HepG2 (cell line): ENCODE results near the gene C4orf17. TPM values are rescaled to one million over a fixed set of nuclear protein-coding genes. Genes with fewer than 3 reads are reported as not detected.
"Not testable (repeated sequence)": the region's sequence is repeated elsewhere in the genome, so short reads cannot be mapped to it uniquely, and the experiment has no call there.

ENCODE experiments used
- ATAC-seq: fragments of 200-7000 bp; cut with Tn5 transposase; 3 replicates; pipeline ENCODE4 v1.9.1; 2020; ENCODE audit warnings: mild to moderate bottlenecking, moderate library complexity
- BruUV-seq: library from RNA; stranded (reverse); fragments of 400-500 nt; replicated peaks from 2 replicates; lab custom pipeline; 2021; lab: Mats Ljungman, UMichigan
- CTCF ChIA-PET: fragments of 300-600 bp; formaldehyde crosslinking; extraction: SDS; loops from one replicate; lab custom pipeline; 2021; ENCODE audit warnings: low total read pairs, inconsistent platforms, low intra/inter-chr PET ratio; lab: Yijun Ruan, JAX
- POLR2A ChIA-PET: fragments of 350-600 bp; sonication (Branson Sonifier 250); formaldehyde crosslinking; loops from one replicate; lab custom pipeline; 2020; ENCODE audit warnings: antibody characterized with exemption, inconsistent platforms; lab: Yijun Ruan, JAX
- DNase-seq: peaks from one replicate; pipeline ENCODE4 v3.0.0-alpha.2; 2015; ENCODE audit warnings: low spot score
- FAIRE-seq: peaks from 3 replicates; lab custom pipeline; 2011; peaks lifted over from hg19 to GRCh38; lab: Jason Lieb, UNC
- H2AFZ ChIP-seq: one replicate; pipeline ENCODE4 v1.6.1; 2011; ENCODE audit warnings: low read length, inconsistent platforms
- H3K27ac ChIP-seq: fragments of 300-600 bp; 3 replicates; pipeline ENCODE4 v1.8.0; 2011; ENCODE audit warnings: mixed run types, mild to moderate bottlenecking, mixed read lengths, low read length, inconsistent platforms; ENCODE audit not compliant: insufficient read depth; ENCODE audit errors: extremely low read length
- H3K27me3 ChIP-seq, 2 experiments: fragments of 200-600 bp in 1 of 2; 2 replicates in 1 of 2; 3 replicates in 1 of 2; pipeline versions ENCODE4 v1.6.0 to v1.8.0; 2011; ENCODE audit warnings: low read length in 2 of 2, mild to moderate bottlenecking in 2 of 2, moderate library complexity in 2 of 2, inconsistent platforms in 1 of 2; ENCODE audit not compliant: insufficient read depth in 2 of 2, control insufficient read depth in 1 of 2
- H3K36me3 ChIP-seq, 2 experiments: fragments of 200-600 bp in 1 of 2; replicated peaks in 1 of 2; 2 replicates in 1 of 2; 3 replicates in 1 of 2; pipeline versions ENCODE4 v1.5.1 to v1.8.0; 2011; ENCODE audit warnings: low read length in 2 of 2, inconsistent platforms in 1 of 2; ENCODE audit not compliant: insufficient read depth in 2 of 2, control insufficient read depth in 1 of 2
- H3K4me1 ChIP-seq: 2 replicates; pipeline ENCODE4 v1.5.1; 2012; ENCODE audit warnings: low read length, inconsistent platforms; ENCODE audit not compliant: insufficient read depth
- H3K4me2 ChIP-seq: 2 replicates; pipeline ENCODE4 v1.6.0; 2011; ENCODE audit warnings: low read depth, low read length, inconsistent platforms
- H3K4me3 ChIP-seq, 3 experiments: fragments of 200-600 bp in 1 of 3; sonication (generic), shearing (Covaris generic) in 1 of 3; replicated peaks in 1 of 3; 2 replicates each; pipeline ENCODE4 v1.5.1; 2011 to 2016; ENCODE audit warnings: low read length in 3 of 3, inconsistent platforms in 2 of 3, low read depth in 2 of 3, mild to moderate bottlenecking in 2 of 3, control low read depth in 1 of 3, mixed read lengths in 1 of 3; ENCODE audit not compliant: insufficient read depth in 1 of 3
- H3K79me2 ChIP-seq: one replicate; pipeline ENCODE4 v1.6.1; 2011; ENCODE audit warnings: low read length, inconsistent platforms; ENCODE audit not compliant: insufficient read depth
- H3K9ac ChIP-seq: 2 replicates; pipeline ENCODE4 v1.6.0; 2011; ENCODE audit warnings: mild to moderate bottlenecking, low read depth, low read length, inconsistent platforms; ENCODE audit not compliant: insufficient read depth
- H3K9me3 ChIP-seq: 2 replicates; pipeline ENCODE4 v1.5.1; 2012; ENCODE audit warnings: mild to moderate bottlenecking, low read length
- H4K20me1 ChIP-seq: 2 replicates; pipeline ENCODE4 v1.6.0; 2011; ENCODE audit warnings: inconsistent platforms, mild to moderate bottlenecking, low read length, moderate library complexity; ENCODE audit not compliant: insufficient read depth
- BRCA1 ChIP-seq: sonication (generic); formaldehyde crosslinking; IDR thresholded peaks from 2 replicates; pipeline ENCODE4 v1.4.0; 2020; ENCODE audit warnings: missing genetic modification reagents
- HMGA1 ChIP-seq: sonication (generic); formaldehyde crosslinking; conservative IDR thresholded peaks from 2 replicates; pipeline ENCODE4 v1.4.0; 2020; ENCODE audit warnings: missing genetic modification reagents
- NR2F2 ChIP-seq: IDR thresholded peaks from 2 replicates; pipeline ENCODE4 v1.6.1; 2012; ENCODE audit warnings: low read depth, inconsistent platforms, borderline replicate concordance
- PCBP1 ChIP-seq: fragments of 200-400 bp; formaldehyde crosslinking; IDR thresholded peaks from 2 replicates; pipeline ENCODE4 v1.6.1; 2017; ENCODE audit warnings: mild to moderate bottlenecking, low read depth, low read length, borderline replicate concordance
- ZNF142 ChIP-seq: sonication (generic); formaldehyde crosslinking; IDR thresholded peaks from 2 replicates; pipeline ENCODE4 v1.4.0; 2020; ENCODE audit warnings: missing genetic modification reagents
- ZNF557 ChIP-seq: sonication (generic); formaldehyde crosslinking; IDR thresholded peaks from 2 replicates; pipeline ENCODE4 v1.4.0; 2020; ENCODE audit warnings: missing genetic modification reagents
- WGBS: methylation state at CpG from one replicate; pipeline ENCODE4 v1.1.6; 2017; ENCODE audit warnings: low lambda C conversion rate; 5-methylcytosine and 5-hydroxymethylcytosine counted together
- in situ Hi-C: cut with HindIII; loops from 2 replicates; pipeline ENCODE4 v1.10.0; 2017; ENCODE audit warnings: low pct_unique_long_range_greater_than_20kb; ENCODE audit not compliant: extremely low pct_ligation_motif_present
- intact Hi-C: fragments of 100-400 bp; cut with micrococcal nuclease; formaldehyde crosslinking; loops from one replicate; pipeline ENCODE4 v1.10.0; 2022; ENCODE audit not compliant: unreplicated experiment
- polyA plus RNA-seq, 8 experiments: library from polyadenylated mRNA; depleted of rRNA in 3 of 8; stranded (reverse) in 7 of 8; unstranded in 1 of 8; fragments of >200 nt; fragmentation: Illumina TruSeq in 4 of 8; extraction: Trizol in 4 of 8; gene quantifications; 2 replicates each; pipeline versions ENCODE4 v1.2.1 to v1.2.3, GENCODE V29; 2011 to 2016; ENCODE audit warnings: low read depth in 4 of 8, missing spikeins in 1 of 8, mixed read lengths in 1 of 8; ENCODE audit not compliant: insufficient read depth in 1 of 8
- total RNA-seq, 5 experiments: library from RNA; depleted of rRNA; stranded (reverse); fragments of >200 nt; fragmentation: Illumina TruSeq; extraction: Trizol; gene quantifications; 2 replicates each; pipeline ENCODE4 v1.2.3, GENCODE V29; 2016; ENCODE audit warnings: low read depth in 1 of 5

Gene C4orf17
- total and polyA plus RNA-seq, 2 of the 13 experiments (the other 11 are each of a cell fraction or from before 2014, with no cell fraction given), result not detected

DNA sequence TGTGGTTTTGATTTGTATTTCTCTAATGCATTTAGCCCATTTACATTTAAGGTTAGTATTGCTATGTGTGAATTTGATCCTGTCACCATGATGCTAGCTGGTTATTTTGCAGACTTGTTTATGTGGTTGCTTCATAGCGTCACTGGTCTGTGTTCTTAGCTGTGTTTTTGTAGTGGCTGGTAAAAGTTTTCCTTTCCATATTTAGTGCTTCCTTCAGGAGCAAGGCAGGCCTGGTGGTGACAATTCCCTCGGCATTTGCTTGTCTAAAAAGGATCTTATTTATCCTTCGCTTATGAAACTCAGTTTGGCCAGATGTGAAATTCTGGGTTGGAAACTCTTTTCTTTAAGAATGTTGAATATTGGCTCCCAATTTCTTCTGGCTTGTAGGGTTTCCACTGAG, 23.9 kb downstream of the C4orf17 start:
- 62% methylated on average over 3 of the region's 3 CpGs for WGBS
- POLR2A ChIA-PET, result not testable (repeated sequence)

GRCh38 chr4:99536271-99536670, 25.4 kb downstream of the C4orf17 start:
- BruUV-seq, result no TSS peak
- peak overlapping the region; percentile 13; the same call in 1 of the 2 replicates for H3K4me2 ChIP-seq
- no peak overlapping the region for H3K9ac ChIP-seq
- FAIRE-seq, result no peak
- H3K4me3 ChIP-seq, result no peak overlapping the region
- no CpG with 5 or more reads among the region's 2 CpGs for WGBS
- H3K36me3 ChIP-seq, result no peaks in the 10 kb centered on the region
- DNase-seq, result no peak
- no peaks in the 10 kb centered on the region for H3K9me3 ChIP-seq
- TF ChIP-seq BRCA1 (CRISPR knock-in tag), result no peak
- no peak overlapping the region for H3K27ac ChIP-seq
- in situ Hi-C loops (no loop called here), intact Hi-C loops (no loop called here)
- ATAC-seq, result peak; percentile 74
- ChIA-PET POLR2A (no interaction called here), CTCF (no interaction called here)
- no peaks in the 10 kb centered on the region for H3K79me2 ChIP-seq
- peaks cover 0 to 3% of the 10 kb centered on the region in 2 experiments; a peak in 1 of 5 replicates for H3K27me3 ChIP-seq
- peaks cover 26% of the 10 kb centered on the region for H3K4me1 ChIP-seq
- no peaks in the 10 kb centered on the region for H4K20me1 ChIP-seq
- H2AFZ ChIP-seq, result no peak overlapping the region

More for the DNA sequence above, 23.9 kb downstream of the C4orf17 start:
- BruUV-seq, H3K27me3 ChIP-seq, H3K9ac ChIP-seq, intact Hi-C loops, H3K36me3 ChIP-seq, H4K20me1 ChIP-seq, H3K27ac ChIP-seq, H2AFZ ChIP-seq, CTCF ChIA-PET, FAIRE-seq, H3K79me2 ChIP-seq, in situ Hi-C loops, ATAC-seq, DNase-seq, H3K4me2 ChIP-seq, H3K4me3 ChIP-seq, H3K9me3 ChIP-seq: not testable (repeated sequence)
- peaks cover 26% of the 10 kb centered on the region for H3K4me1 ChIP-seq

- Histone ChIP-seq H3K36me3 (no peaks in the 10 kb centered on the region), H3K79me2 (no peaks in the 10 kb centered on the region), H4K20me1 (no peaks in the 10 kb centered on the region), H3K27ac (no peak overlapping the region), H3K9me3 (no peaks in the 10 kb centered on the region), H3K9ac (no peak overlapping the region), H3K4me2 (peak overlapping the region; percentile 13; the same call in 1 of the 2 replicates), H3K4me3 (no peak overlapping the region), H3K27me3 (peaks cover 0 to 3% of the 10 kb centered on the region in 2 experiments; a peak in 1 of 5 replicates), H3K4me1 (peaks cover 26% of the 10 kb centered on the region), H2AFZ (no peak overlapping the region)
- DNase-seq, result peak; percentile 22
- CTCF ChIA-PET, result no interaction called here
- POLR2A ChIA-PET, result no interaction called here
- WGBS, result 0% methylated on average over 2 of the region's 2 CpGs
- peak; percentile 71 for ATAC-seq
- FAIRE-seq, result no peak
- BruUV-seq, result no TSS peak
- in situ Hi-C loops (no loop called here), intact Hi-C loops (no loop called here)
- TF ChIP-seq HMGA1 (CRISPR knock-in tag) (no peak), ZNF557 (CRISPR knock-in tag) (no peak), NR2F2 (peak; percentile 88), ZNF142 (CRISPR knock-in tag) (no peak), PCBP1 (no peak)
Observed at GRCh38 chr4:99536848-99537247, 26.0 kb downstream of the C4orf17 start.
